Measurements from ENCODE around the gene GNG8. TPM values are rescaled to one million over a fixed set of nuclear protein-coding genes. Genes with fewer than 3 reads are reported as not detected.

GNG8 gene
- total and polyA plus RNA-seq, 9 of the 15 experiments (the other 6 are each of a cell fraction or from before 2014, with no cell fraction given), result 1.3 TPM; not detected in 8

- no peak for TF ChIP-seq E2F6 (IDR thresholded peaks at IDR 0.05; ENCODE audit: borderline replicate concordance in 1 of 2, extremely low read depth in 1 of 2, insufficient read depth in 1 of 2, insufficient read length in 1 of 2, low read depth in 1 of 2, low read length in 1 of 2, poor library complexity in 1 of 2, severe bottlenecking in 1 of 2)
- peak; percentile 33 for TF ChIP-seq PHF20 (IDR thresholded peaks at IDR 0.05; ENCODE audit: partially characterized antibody)
- peak; percentile 72; the same call in 1 of the 2 replicates for TF ChIP-seq HDAC2 (IDR thresholded peaks at IDR 0.05)
- TF ChIP-seq SMARCA5 (IDR thresholded peaks at IDR 0.05), result peak; percentile 92
- TF ChIP-seq ZNF436 (CRISPR knock-in tag; IDR thresholded peaks at IDR 0.05), result peak; percentile 95
- 0 out of 2 replicates have a peak, but pooled peaks have one; percentile 20 for TF ChIP-seq ZBTB7A (IDR thresholded peaks at IDR 0.05; ENCODE audit: borderline replicate concordance, control insufficient read depth, low read depth, low read length)
- no peak for TF ChIP-seq EHMT2 (IDR thresholded peaks at IDR 0.05)
- TF ChIP-seq ZNF146 (CRISPR knock-in tag; IDR thresholded peaks at IDR 0.05; ENCODE audit: unreplicated experiment), result no peak
- TF ChIP-seq PTBP1 (IDR thresholded peaks at IDR 0.05; ENCODE audit: low read depth, low read length), result peak; percentile 92
- TF ChIP-seq TOE1 (IDR thresholded peaks at IDR 0.05; ENCODE audit: borderline replicate concordance), result no peak
- TF ChIP-seq TOE1 (CRISPR knock-in tag; IDR thresholded peaks at IDR 0.05; ENCODE audit: borderline replicate concordance, low read depth), result no peak
- TF ChIP-seq, protein P1, sequence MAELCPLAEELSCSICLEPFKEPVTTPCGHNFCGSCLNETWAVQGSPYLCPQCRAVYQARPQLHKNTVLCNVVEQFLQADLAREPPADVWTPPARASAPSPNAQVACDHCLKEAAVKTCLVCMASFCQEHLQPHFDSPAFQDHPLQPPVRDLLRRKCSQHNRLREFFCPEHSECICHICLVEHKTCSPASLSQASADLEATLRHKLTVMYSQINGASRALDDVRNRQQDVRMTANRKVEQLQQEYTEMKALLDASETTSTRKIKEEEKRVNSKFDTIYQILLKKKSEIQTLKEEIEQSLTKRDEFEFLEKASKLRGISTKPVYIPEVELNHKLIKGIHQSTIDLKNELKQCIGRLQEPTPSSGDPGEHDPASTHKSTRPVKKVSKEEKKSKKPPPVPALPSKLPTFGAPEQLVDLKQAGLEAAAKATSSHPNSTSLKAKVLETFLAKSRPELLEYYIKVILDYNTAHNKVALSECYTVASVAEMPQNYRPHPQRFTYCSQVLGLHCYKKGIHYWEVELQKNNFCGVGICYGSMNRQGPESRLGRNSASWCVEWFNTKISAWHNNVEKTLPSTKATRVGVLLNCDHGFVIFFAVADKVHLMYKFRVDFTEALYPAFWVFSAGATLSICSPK (IDR thresholded peaks at IDR 0.05; ENCODE audit: borderline replicate concordance), result no peak
These were observed 2.9 kb downstream of the GNG8 start (continued) for GRCh38 chr19:46633130-46633529.

Measured in K562 (cell line).